Measurements from ENCODE around the gene MCTP1. TPM values are rescaled to one million over a fixed set of nuclear protein-coding genes. Genes with fewer than 3 reads are reported as not detected.

Gene MCTP1
- total RNA-seq, 1 experiment from 2014 or later = 5.6 TPM

GRCh38 chr5:95130941-95131340, 154.0 kb downstream of the MCTP1 start (continued):
- TF ChIP-seq, protein P1, sequence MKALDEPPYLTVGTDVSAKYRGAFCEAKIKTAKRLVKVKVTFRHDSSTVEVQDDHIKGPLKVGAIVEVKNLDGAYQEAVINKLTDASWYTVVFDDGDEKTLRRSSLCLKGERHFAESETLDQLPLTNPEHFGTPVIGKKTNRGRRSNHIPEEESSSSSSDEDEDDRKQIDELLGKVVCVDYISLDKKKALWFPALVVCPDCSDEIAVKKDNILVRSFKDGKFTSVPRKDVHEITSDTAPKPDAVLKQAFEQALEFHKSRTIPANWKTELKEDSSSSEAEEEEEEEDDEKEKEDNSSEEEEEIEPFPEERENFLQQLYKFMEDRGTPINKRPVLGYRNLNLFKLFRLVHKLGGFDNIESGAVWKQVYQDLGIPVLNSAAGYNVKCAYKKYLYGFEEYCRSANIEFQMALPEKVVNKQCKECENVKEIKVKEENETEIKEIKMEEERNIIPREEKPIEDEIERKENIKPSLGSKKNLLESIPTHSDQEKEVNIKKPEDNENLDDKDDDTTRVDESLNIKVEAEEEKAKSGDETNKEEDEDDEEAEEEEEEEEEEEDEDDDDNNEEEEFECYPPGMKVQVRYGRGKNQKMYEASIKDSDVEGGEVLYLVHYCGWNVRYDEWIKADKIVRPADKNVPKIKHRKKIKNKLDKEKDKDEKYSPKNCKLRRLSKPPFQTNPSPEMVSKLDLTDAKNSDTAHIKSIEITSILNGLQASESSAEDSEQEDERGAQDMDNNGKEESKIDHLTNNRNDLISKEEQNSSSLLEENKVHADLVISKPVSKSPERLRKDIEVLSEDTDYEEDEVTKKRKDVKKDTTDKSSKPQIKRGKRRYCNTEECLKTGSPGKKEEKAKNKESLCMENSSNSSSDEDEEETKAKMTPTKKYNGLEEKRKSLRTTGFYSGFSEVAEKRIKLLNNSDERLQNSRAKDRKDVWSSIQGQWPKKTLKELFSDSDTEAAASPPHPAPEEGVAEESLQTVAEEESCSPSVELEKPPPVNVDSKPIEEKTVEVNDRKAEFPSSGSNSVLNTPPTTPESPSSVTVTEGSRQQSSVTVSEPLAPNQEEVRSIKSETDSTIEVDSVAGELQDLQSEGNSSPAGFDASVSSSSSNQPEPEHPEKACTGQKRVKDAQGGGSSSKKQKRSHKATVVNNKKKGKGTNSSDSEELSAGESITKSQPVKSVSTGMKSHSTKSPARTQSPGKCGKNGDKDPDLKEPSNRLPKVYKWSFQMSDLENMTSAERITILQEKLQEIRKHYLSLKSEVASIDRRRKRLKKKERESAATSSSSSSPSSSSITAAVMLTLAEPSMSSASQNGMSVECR (CRISPR knock-in tag; IDR thresholded peaks at IDR 0.05; ENCODE audit: borderline replicate concordance) = no peak
- TF ChIP-seq NR2C2 (CRISPR knock-in tag; IDR thresholded peaks at IDR 0.05) = no peak
- no peak for TF ChIP-seq SOX15 (CRISPR knock-in tag; IDR thresholded peaks at IDR 0.05)
- no peak for TF ChIP-seq ETV6 (CRISPR knock-in tag; IDR thresholded peaks at IDR 0.05)
- TF ChIP-seq USF1 (CRISPR knock-in tag; IDR thresholded peaks at IDR 0.05) = no peak

DNA sequence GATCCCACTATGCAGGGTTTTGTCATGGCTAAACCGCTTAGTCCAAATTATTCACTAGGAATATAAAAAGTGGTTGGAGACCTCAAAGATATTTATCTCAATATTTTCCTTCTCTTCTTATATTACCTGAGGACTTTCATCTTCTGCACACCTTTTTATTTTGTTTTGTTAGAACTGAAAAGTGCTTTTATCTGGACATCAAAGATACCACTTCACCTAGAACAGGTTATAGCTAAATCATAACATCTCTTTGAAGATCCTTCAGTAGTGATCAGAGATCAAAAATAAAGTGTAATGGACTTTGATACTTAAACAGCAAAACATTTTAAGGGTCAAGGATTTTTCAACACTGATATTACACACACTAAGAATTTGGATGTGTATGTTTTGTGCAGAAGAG, 160.2 kb downstream of the MCTP1 start:
- Mint-ChIP-seq H3K4me3 (no peak overlapping the region), H3K27ac (no peak overlapping the region), H3K27me3 (ENCODE audit: low read depth) (no peaks in the 10 kb centered on the region), H3K4me1 (no peaks in the 10 kb centered on the region), H3K9me3 (peaks cover 4% of the 10 kb centered on the region), H3K36me3 (no peaks in the 10 kb centered on the region)
- CTCF ChIA-PET = no interaction called here
- no peak for ATAC-seq
- TF ChIP-seq SMAD4 (CRISPR knock-in tag; IDR thresholded peaks at IDR 0.05) (no peak), USF1 (CRISPR knock-in tag; IDR thresholded peaks at IDR 0.05) (no peak), OVOL2 (CRISPR knock-in tag; IDR thresholded peaks at IDR 0.05; ENCODE audit: borderline replicate concordance) (no peak), CBFB (CRISPR knock-in tag; IDR thresholded peaks at IDR 0.05; ENCODE audit: low read depth) (no peak), NFYB (CRISPR knock-in tag; conservative IDR thresholded peaks at IDR 0.05; ENCODE audit: low read depth) (no peak), ZNF281 (CRISPR knock-in tag; IDR thresholded peaks at IDR 0.05) (no peak), NR3C1 (CRISPR knock-in tag; conservative IDR thresholded peaks at IDR 0.05; ENCODE audit: low read depth) (no peak), MXD4 (CRISPR knock-in tag; IDR thresholded peaks at IDR 0.05; ENCODE audit: borderline replicate concordance) (no peak), HMGA2 (CRISPR knock-in tag; IDR thresholded peaks at IDR 0.05) (no peak), TCF7 (CRISPR knock-in tag; IDR thresholded peaks at IDR 0.05; ENCODE audit: low read depth) (no peak)
- TF ChIP-seq, protein P2, sequence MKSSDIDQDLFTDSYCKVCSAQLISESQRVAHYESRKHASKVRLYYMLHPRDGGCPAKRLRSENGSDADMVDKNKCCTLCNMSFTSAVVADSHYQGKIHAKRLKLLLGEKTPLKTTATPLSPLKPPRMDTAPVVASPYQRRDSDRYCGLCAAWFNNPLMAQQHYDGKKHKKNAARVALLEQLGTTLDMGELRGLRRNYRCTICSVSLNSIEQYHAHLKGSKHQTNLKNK (CRISPR knock-in tag; IDR thresholded peaks at IDR 0.05) = no peak
- TF ChIP-seq, protein P3, sequence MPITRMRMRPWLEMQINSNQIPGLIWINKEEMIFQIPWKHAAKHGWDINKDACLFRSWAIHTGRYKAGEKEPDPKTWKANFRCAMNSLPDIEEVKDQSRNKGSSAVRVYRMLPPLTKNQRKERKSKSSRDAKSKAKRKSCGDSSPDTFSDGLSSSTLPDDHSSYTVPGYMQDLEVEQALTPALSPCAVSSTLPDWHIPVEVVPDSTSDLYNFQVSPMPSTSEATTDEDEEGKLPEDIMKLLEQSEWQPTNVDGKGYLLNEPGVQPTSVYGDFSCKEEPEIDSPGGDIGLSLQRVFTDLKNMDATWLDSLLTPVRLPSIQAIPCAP (CRISPR knock-in tag; IDR thresholded peaks at IDR 0.05) = no peak
- TF ChIP-seq, protein P4, sequence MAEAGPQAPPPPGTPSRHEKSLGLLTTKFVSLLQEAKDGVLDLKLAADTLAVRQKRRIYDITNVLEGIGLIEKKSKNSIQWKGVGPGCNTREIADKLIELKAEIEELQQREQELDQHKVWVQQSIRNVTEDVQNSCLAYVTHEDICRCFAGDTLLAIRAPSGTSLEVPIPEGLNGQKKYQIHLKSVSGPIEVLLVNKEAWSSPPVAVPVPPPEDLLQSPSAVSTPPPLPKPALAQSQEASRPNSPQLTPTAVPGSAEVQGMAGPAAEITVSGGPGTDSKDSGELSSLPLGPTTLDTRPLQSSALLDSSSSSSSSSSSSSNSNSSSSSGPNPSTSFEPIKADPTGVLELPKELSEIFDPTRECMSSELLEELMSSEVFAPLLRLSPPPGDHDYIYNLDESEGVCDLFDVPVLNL (CRISPR knock-in tag; IDR thresholded peaks at IDR 0.05; ENCODE audit: borderline replicate concordance, low read depth) = no peak
- no peak for DNase-seq (ENCODE audit: low spot score)
- POLR2A ChIA-PET = no interaction called here

Measured in WTC11 (cell line).